Esophagus (tissue), 2 donors: ENCODE measurements around the gene DUSP15. TPM values are rescaled to one million over a fixed set of nuclear protein-coding genes. Genes with fewer than 3 reads are reported as not detected.

Source experiments
- H3K27ac ChIP-seq, 2 donors: one replicate each; pipeline ENCODE4 v1.5.1; 2013; ENCODE audit warnings: low read depth in 2 of 2, mild to moderate bottlenecking in 2 of 2, inconsistent platforms in 1 of 2, low read length in 1 of 2, moderate library complexity in 1 of 2
- H3K27me3 ChIP-seq, 2 donors: one replicate each; pipeline ENCODE4 v1.6.1; 2013; ENCODE audit warnings: low read length in 2 of 2, control low read depth in 1 of 2, mild to moderate bottlenecking in 1 of 2; ENCODE audit not compliant: insufficient read depth in 2 of 2, control insufficient read depth in 1 of 2
- H3K36me3 ChIP-seq, 2 donors: one replicate each; pipeline ENCODE4 v1.6.1; 2013; ENCODE audit warnings: low read length in 1 of 2; ENCODE audit not compliant: control insufficient read depth in 2 of 2, insufficient read depth in 2 of 2
- H3K4me1 ChIP-seq, 2 donors: one replicate each; pipeline ENCODE4 v1.6.1; 2013; ENCODE audit warnings: low read length in 1 of 2; ENCODE audit not compliant: control insufficient read depth in 2 of 2, insufficient read depth in 2 of 2
- H3K4me3 ChIP-seq, 2 donors: one replicate each; pipeline ENCODE4 v1.5.1; 2013; ENCODE audit warnings: low read length in 2 of 2, mild to moderate bottlenecking in 2 of 2, low read depth in 1 of 2, moderate library complexity in 1 of 2
- H3K9me3 ChIP-seq, 2 donors: one replicate each; pipeline ENCODE4 v1.6.1; 2013; ENCODE audit warnings: mild to moderate bottlenecking in 2 of 2, low read depth in 1 of 2, low read length in 1 of 2, moderate library complexity in 1 of 2; ENCODE audit not compliant: control insufficient read depth in 2 of 2, insufficient read depth in 1 of 2
- WGBS, 2 donors: extraction: QIAGEN DNeasy Blood & Tissue Kit; methylation state at CpG; one replicate each; pipeline ENCODE4 v1.1.7; 2013; 5-methylcytosine and 5-hydroxymethylcytosine counted together
- polyA plus RNA-seq, 2 donors: library from polyadenylated mRNA; stranded (reverse); fragments of 200-250 nt; gene quantifications; one replicate each; pipeline ENCODE4 v1.2.3, GENCODE V29; 2013
- donor health status: healthy with polysubstance abuse.
- donor health status: Bipolar disorder and iron deficiency.

The DUSP15 gene
- polyA plus RNA-seq, 2 donors: 0.55 to 0.58 TPM

DNA sequence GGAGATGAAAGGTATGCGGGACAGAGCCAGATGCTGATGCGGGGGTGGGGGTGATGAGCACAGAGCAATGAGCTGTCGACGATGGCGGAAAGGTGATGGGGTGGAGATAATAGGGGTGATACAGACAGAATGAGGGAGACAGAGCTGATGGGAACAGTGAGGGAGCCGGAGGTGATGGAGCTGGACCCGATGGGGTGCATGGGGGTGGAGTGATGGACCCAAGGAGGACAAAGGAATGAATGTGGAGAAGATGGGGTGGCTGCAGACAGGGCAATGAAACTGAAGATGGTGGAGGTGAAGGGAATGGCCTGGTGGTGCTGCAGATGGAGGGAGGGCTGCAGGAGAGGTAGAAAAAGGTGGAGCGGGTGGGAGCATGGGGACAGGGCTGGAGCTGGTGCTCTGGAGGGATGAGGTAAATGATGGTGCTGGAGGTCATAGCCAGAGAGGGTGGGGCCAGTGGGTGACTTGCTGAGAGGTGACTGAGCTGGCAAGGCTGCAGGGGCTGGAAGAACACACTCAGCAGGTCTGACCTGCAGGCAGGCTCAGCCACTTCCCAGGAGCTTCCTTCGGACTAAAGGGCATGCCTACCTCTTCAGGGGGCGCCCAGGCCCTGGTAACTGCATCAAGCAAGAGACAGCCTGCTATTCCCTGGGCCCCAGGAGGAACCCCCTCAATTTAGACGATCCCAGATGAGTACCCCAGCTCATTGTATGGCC lies 18.9 kb downstream of the DUSP15 start:
- Histone ChIP-seq H3K9me3 (no peaks in the 10 kb centered on the region), H3K27me3 (no peaks in the 10 kb centered on the region), H3K36me3 (no peaks in the 10 kb centered on the region), H3K4me1 (peaks cover 5 to 18% of the 10 kb centered on the region in 2 donors), H3K27ac (no peak overlapping the region), H3K4me3 (no peak overlapping the region)
- 71 to 74% methylated on average over 11 of the region's 11 CpGs for WGBS, 2 donors

DNA sequence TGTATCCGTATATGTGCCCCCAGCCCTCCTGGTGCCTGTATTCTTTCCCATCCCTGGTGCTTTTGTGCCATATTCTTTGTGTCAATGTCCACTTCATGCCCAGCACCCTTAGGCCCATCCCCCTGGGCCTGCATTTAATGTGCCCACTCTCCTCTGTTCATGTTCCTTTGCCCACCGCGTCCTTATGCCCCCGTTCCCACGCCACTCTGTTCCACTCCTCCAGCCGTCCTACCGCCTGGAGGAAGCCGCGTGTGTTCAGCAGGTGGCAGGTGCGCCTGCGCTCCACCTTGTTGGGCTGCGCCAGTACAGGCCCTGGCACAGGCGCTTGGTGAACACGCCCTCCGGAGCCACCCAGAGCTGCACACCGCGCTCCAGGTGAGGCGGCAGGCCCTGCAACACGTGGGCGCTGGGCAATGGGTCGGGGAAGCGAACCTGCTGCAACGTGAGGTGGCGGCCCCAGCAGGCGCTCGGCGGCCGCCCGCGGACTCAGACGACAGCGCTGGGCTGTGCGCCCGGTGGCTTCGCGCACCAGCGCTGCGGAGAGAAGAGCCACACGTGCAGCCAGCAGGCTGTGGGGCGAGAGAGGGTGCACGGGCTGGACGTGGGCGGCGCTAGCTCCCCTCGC lies 20.9 kb downstream of the DUSP15 start:
- H3K27me3 ChIP-seq: no peaks in the 10 kb centered on the region
- H3K27ac ChIP-seq: no peak overlapping the region
- peaks cover 10 to 26% of the 10 kb centered on the region in 2 donors for H3K4me1 ChIP-seq
- H3K4me3 ChIP-seq: peak overlapping the region in 1 of 2 donors; percentile 12
- H3K9me3 ChIP-seq: no peaks in the 10 kb centered on the region
- 22 to 26% methylated on average over 45 of the region's 45 CpGs for WGBS, 2 donors
- no peaks in the 10 kb centered on the region for H3K36me3 ChIP-seq

DNA sequence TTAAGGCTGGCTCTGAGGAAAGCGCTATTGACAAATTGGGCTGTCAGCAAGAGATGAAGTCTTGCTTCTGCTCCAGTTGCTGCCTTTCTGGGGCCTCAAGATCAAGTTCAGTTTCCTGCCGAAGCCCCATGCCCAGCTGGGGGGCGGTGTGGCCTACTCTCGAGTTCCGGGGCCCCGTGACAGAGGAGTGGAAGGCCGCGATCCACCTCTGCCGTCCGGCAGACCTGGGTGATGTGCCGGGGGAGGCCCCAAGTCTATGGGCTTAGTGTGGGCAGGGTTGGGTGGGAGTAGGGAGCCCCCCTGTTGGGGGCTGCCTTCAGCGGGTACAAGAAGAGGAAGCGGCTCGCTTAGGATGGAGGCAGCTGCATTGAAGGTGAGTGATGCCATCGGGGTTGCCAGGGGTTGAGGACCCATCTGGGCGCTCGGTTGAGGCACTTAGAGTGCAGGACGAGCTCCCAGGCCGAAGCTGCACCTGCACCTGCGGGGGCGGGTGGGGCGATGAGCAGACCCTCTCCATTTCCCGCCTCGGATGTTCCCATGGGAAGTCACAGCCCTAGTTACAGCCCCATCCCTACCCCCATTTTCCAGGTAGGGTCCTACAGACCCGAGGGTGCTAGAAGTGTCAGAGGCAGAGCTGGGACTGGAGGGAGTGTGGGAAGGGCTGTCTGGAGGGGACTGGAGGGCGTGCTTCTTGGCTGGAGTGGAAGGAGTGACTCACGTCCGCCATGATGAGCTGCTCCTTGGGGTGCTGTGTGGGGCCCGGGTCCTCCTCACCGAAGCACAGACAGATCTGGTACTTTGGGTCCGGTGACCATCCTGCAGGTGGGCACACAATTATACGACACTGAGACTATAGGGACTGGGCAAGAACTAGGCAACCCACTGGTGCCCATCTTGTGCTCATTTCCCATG lies 22.0 kb downstream of the DUSP15 start:
- Histone ChIP-seq H3K27ac (no peak overlapping the region), H3K9me3 (no peaks in the 10 kb centered on the region), H3K27me3 (no peaks in the 10 kb centered on the region), H3K36me3 (no peaks in the 10 kb centered on the region), H3K4me3 (no peak overlapping the region), H3K4me1 (peaks cover 10 to 26% of the 10 kb centered on the region in 2 donors)
- WGBS, 2 donors: 86 to 88% methylated on average over 32 of the region's 32 CpGs

DNA sequence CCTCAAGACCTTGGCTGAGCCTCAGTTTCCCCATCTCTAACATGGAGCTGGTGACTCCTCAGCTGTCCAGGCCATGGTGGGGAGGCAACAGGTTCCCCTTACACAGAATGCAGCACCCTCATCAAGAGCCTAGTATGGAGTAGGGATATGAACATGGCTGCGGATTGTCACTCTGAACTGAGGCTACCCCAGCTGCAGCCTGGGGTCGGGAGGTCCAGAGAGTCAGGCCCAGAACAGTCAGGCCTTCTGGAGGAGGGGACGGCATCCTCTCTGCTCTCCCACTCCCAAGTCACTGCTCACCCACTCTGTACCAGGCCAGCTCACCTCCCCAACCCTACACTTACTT lies 23.6 kb downstream of the DUSP15 start:
- no peak overlapping the region for H3K4me3 ChIP-seq
- H3K27ac ChIP-seq: no peak overlapping the region
- peaks cover 10 to 27% of the 10 kb centered on the region in 2 donors for H3K4me1 ChIP-seq
- H3K27me3 ChIP-seq: no peaks in the 10 kb centered on the region
- no peaks in the 10 kb centered on the region for H3K9me3 ChIP-seq
- H3K36me3 ChIP-seq: no peaks in the 10 kb centered on the region
- 79 to 84% methylated on average over 3 of the region's 3 CpGs for WGBS, 2 donors

DNA sequence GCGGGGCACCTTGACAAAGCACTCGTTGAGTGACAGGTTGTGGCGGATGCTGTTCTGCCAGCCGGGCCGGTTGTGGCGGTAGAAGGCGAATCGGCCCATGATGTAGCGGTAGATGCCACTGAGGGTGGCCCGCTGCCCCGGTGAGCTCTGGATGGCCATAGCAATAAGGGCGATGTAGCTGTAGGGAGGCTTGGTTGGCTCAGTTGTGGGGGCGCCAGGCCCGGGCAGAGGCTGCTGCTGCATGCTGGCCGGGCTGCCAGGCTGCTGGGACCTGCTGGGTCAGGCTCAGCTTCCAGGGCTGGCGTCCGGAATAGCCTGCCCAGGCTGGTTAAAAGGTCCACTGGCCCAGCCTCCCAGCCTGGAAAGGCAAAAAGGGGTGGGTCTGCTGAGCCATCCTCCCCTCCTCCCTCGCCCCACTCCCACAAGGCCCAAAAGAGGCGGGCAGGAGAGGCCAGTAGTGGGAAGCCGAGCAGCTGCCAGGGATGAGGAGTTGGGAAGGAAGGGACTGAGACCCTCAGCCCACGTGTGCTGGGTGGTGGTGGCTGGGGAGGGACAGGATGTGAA lies 24.9 kb downstream of the DUSP15 start, which contains the start of gene FOXS1:
Gene FOXS1 (minus strand): TSS at position 305 of the 564 bp plus-strand sequence. CDS start 62 bp downstream, at position 243.
- Histone ChIP-seq H3K9me3 (no peaks in the 10 kb centered on the region), H3K36me3 (no peaks in the 10 kb centered on the region), H3K4me3 (peak within 1 kb of the TSS in 1 of 2 donors; percentile 9), H3K27ac (no peak within 1 kb of the TSS), H3K4me1 (peaks cover 7 to 21% of the 10 kb centered on the region in 2 donors), H3K27me3 (no peaks in the 10 kb centered on the region)
- WGBS, 2 donors: 43 to 60% methylated on average over 20 to 21 of the region's 21 CpGs

DNA sequence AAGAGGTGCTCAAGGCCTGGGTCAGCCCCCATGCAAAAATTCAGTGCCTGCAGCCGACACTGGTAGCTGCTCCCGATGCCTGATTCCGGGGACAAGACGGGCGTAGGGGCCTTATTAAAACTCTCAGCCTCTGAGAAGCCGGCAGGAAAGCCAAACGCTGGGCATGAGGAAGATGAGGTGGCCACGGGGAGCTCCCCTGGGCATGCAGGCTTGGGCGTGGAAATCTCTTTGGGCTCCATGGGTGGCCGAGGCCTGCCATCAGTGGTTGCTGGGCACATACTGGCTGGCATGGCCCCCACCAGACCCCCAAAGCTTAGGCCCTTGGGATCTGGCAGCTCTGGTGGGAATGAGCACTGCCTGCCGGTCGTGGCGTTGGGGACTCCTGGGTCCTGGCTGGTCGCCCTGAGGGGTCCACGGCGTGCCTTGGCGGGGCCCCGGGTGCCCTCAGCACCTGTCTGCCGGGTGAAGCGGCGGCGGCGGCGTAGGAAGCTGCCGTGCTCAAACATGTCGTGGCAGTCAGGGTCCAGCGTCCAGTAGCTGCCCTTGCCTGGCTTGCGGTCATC lies 25.5 kb downstream of the DUSP15 start:
- H3K27ac ChIP-seq: no peak overlapping the region
- WGBS, 2 donors: 78 to 85% methylated on average over 28 of the region's 28 CpGs
- H3K36me3 ChIP-seq: no peaks in the 10 kb centered on the region
- H3K27me3 ChIP-seq: no peaks in the 10 kb centered on the region
- no peaks in the 10 kb centered on the region for H3K9me3 ChIP-seq
- peak overlapping the region in 1 of 2 donors; percentile 9 for H3K4me3 ChIP-seq
- peaks cover 7 to 21% of the 10 kb centered on the region in 2 donors for H3K4me1 ChIP-seq

DNA sequence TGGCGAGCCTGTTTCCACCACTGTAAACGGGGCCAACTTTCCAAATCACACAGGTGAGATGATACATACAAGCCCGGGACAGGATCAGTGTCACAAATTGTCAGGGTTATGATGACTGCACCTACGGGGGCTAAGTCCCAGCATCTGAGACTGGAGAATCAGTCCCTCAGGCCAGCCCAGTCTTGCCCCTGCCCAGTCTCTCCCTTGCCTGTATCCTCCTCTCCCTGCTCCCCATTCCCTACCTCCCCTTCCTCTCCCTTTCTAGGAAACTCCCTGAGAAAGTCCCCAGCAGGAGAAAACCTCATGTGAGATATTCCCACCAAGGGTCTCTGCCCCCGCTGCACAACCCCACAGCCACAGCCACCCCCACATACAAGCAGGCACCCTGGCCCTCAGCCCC lies 26.4 kb downstream of the DUSP15 start:
- no peaks in the 10 kb centered on the region for H3K27me3 ChIP-seq
- H3K9me3 ChIP-seq: no peaks in the 10 kb centered on the region
- H3K27ac ChIP-seq: no peak overlapping the region
- no peaks in the 10 kb centered on the region for H3K36me3 ChIP-seq
- H3K4me1 ChIP-seq: peaks cover 5 to 13% of the 10 kb centered on the region in 2 donors
- no peak overlapping the region for H3K4me3 ChIP-seq
- 59 to 71% methylated on average over 5 of the region's 5 CpGs for WGBS, 2 donors

DNA sequence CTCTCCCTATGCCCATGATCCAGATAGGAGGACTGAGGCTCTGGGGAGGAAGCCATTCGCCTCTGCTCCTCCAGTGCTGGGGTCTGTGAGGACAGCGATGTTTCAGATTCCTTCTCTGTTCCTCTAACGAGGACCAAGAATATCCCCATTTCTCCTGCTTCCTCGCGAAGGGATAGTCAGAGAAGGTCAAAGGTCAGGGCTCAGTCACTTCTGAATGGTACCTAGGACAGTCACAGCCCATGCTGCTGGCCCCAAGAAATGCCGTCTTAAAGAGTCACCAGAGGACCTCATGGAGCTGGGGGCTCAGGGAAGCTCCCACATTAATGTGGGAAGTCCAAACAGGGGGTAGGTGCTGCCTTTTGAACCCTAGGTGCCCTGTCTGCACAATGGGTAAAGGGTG lies 27.0 kb downstream of the DUSP15 start:
- Histone ChIP-seq H3K27ac (no peak overlapping the region), H3K27me3 (no peaks in the 10 kb centered on the region), H3K4me3 (no peak overlapping the region), H3K36me3 (no peaks in the 10 kb centered on the region), H3K9me3 (no peaks in the 10 kb centered on the region), H3K4me1 (peaks cover 7 to 13% of the 10 kb centered on the region in 2 donors)
- 75 to 80% methylated on average over 6 of the region's 6 CpGs for WGBS, 2 donors
